ENCODE results near the gene GTSE1. TPM values are rescaled to one million over a fixed set of nuclear protein-coding genes. Genes with fewer than 3 reads are reported as not detected.

Gene GTSE1
- polyA plus RNA-seq, 3 donors, result 0.04 TPM; not detected in 2

- no peak overlapping the region for H3K4me2 ChIP-seq (replicated peaks; ENCODE audit: extremely low read depth, low read length, poor library complexity, severe bottlenecking)
- Mint-ChIP-seq H3K36me3 (peaks cover 22 to 27% of the 10 kb centered on the region in 2 donors), H3K4me3 (no peak overlapping the region), H3K4me1 (no peaks in the 10 kb centered on the region), H3K9me3 (peaks cover 0 to 3% (median 0%) of the 10 kb centered on the region in 7 donors), H3K27ac (no peak overlapping the region), H3K27me3 (ENCODE audit: low read depth in 3 of 3) (peaks cover 2 to 12% (median 6%) of the 10 kb centered on the region in 3 donors)
- H3K79me2 ChIP-seq (ENCODE audit: insufficient read depth, low read length), result no peaks in the 10 kb centered on the region
- no peaks in the 10 kb centered on the region for H4K20me1 ChIP-seq (ENCODE audit: insufficient read depth, low read length)
- H3K36me3 ChIP-seq (replicated peaks in 1 of 2; ENCODE audit: control insufficient read depth in 1 of 2, insufficient read depth in 2 of 2, low read length in 2 of 2), result peaks cover 18% of the 10 kb centered on the region in 2 donors
- no peaks in the 10 kb centered on the region for H3K9me3 ChIP-seq (replicated peaks in 1 of 2; ENCODE audit: control insufficient read depth in 1 of 2, insufficient read depth in 1 of 2, low read length in 2 of 2)
- no peak for TF ChIP-seq CTCF (IDR thresholded peaks at IDR 0.05)
- H2AFZ ChIP-seq (ENCODE audit: insufficient read depth, low read depth, low read length, poor library complexity, severe bottlenecking), result no peak overlapping the region
- no peak overlapping the region for H3K4me3 ChIP-seq (replicated peaks in 1 of 3; ENCODE audit: low read depth in 2 of 3, low read length in 3 of 3)
- no peaks in the 10 kb centered on the region for H3K4me1 ChIP-seq (ENCODE audit: control insufficient read depth in 1 of 2, insufficient read depth in 2 of 2, low read length in 2 of 2)
- no peaks in the 10 kb centered on the region for H3K27me3 ChIP-seq (ENCODE audit: control insufficient read depth in 2 of 2, insufficient read depth in 2 of 2, low read length in 2 of 2)
- 93% methylated on average over 3 of the region's 10 CpGs for WGBS (ENCODE audit: insufficient coverage)
- H3K27ac ChIP-seq (ENCODE audit: low read depth in 1 of 2, low read length in 2 of 2), result no peak overlapping the region
- intact Hi-C loops (cut with micrococcal nuclease), result no loop called here
- no peak overlapping the region for H3K9ac ChIP-seq (ENCODE audit: insufficient read depth, low read length, poor library complexity, severe bottlenecking)
- no peak for DNase-seq
Observed at GRCh38 chr22:46360891-46361290, 64.2 kb downstream of the GTSE1 start.

- Histone ChIP-seq H3K4me1 (ENCODE audit: control insufficient read depth in 1 of 2, insufficient read depth in 2 of 2, low read length in 2 of 2) (no peaks in the 10 kb centered on the region), H3K27ac (ENCODE audit: low read depth in 1 of 2, low read length in 2 of 2) (no peak overlapping the region), H3K27me3 (ENCODE audit: control insufficient read depth in 2 of 2, insufficient read depth in 2 of 2, low read length in 2 of 2) (peaks cover 0 to 6% of the 10 kb centered on the region in 2 donors), H3K4me3 (replicated peaks in 1 of 3; ENCODE audit: low read depth in 2 of 3, low read length in 3 of 3) (no peak overlapping the region), H4K20me1 (ENCODE audit: insufficient read depth, low read length) (no peaks in the 10 kb centered on the region), H3K79me2 (ENCODE audit: insufficient read depth, low read length) (no peaks in the 10 kb centered on the region), H3K9me3 (replicated peaks in 1 of 2; ENCODE audit: control insufficient read depth in 1 of 2, insufficient read depth in 1 of 2, low read length in 2 of 2) (no peaks in the 10 kb centered on the region), H3K36me3 (replicated peaks in 1 of 2; ENCODE audit: control insufficient read depth in 1 of 2, insufficient read depth in 2 of 2, low read length in 2 of 2) (peaks cover 8 to 9% of the 10 kb centered on the region in 2 donors), H2AFZ (ENCODE audit: insufficient read depth, low read depth, low read length, poor library complexity, severe bottlenecking) (no peak overlapping the region), H3K9ac (ENCODE audit: insufficient read depth, low read length, poor library complexity, severe bottlenecking) (no peak overlapping the region), H3K4me2 (replicated peaks; ENCODE audit: extremely low read depth, low read length, poor library complexity, severe bottlenecking) (no peak overlapping the region)
- peaks cover 0 to 3% (median 0%) of the 10 kb centered on the region in 7 donors for H3K9me3 Mint-ChIP-seq
- H3K4me3 Mint-ChIP-seq, result no peak overlapping the region
- H3K36me3 Mint-ChIP-seq, result peaks cover 17 to 18% of the 10 kb centered on the region in 2 donors
- H3K27ac Mint-ChIP-seq, result no peak overlapping the region
- 81% methylated on average over 10 of the region's 11 CpGs for WGBS (ENCODE audit: insufficient coverage)
- DNase-seq, result no peak
- no peak for TF ChIP-seq CTCF (IDR thresholded peaks at IDR 0.05)
- no peaks in the 10 kb centered on the region for H3K4me1 Mint-ChIP-seq
- intact Hi-C loops (cut with micrococcal nuclease), result no loop called here
- peaks cover 2 to 15% (median 6%) of the 10 kb centered on the region in 3 donors for H3K27me3 Mint-ChIP-seq (ENCODE audit: low read depth in 3 of 3)
Observed at GRCh38 chr22:46361826-46362202, 65.1 kb downstream of the GTSE1 start.
